WI38 (cell line): ENCODE data around the gene S100A13.
"Not testable (repeated sequence)": the region's sequence is repeated elsewhere in the genome, so short reads cannot be mapped to it uniquely, and the experiment has no call there.

ENCODE experiments used
- H3K4me3 ChIP-seq: 2 replicates; pipeline ENCODE4 v1.5.1; 2011; ENCODE audit warnings: low read depth, mild to moderate bottlenecking, control low read depth, low read length
- TF ChIP-seq, protein P1 (sequence below): IDR thresholded peaks from 2 replicates; pipeline ENCODE4 v1.5.1; 2012; ENCODE audit warnings: low read depth, mild to moderate bottlenecking, control low read depth, low read length

Gene S100A13

DNA sequence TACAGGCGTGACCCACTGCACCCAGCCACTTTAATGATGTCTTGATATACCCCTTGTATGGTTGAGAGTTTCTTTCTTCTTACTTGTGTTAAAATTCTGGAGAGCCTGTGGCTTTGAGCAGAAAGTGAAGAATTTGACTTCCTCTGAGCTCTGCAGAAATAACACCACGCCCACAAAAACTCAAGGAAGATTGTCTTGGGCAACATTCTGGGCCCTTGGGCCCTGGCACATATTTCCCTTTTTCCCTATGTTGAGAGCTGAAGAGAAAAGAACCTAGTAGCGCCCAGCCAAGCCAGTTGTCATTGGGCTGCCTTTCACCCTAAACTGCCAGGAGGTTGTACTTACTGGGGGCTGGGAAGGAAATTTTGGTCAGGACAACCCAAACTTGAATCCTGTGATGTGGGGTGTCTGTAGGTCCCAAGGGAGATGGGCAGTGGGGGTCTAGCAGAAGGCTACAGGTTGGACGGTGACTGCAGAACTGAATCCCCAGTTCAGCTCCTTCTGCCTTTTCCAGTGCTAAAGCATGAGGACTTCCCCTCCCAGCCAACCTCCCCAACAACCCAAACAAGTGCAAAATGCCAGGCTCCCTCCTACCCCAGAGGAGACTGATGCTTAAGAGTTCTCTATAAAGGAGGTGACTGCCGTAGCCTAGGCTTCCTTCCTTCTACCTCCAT lies 19.5 kb upstream of the S100A13 start:
- TF ChIP-seq, protein P1, sequence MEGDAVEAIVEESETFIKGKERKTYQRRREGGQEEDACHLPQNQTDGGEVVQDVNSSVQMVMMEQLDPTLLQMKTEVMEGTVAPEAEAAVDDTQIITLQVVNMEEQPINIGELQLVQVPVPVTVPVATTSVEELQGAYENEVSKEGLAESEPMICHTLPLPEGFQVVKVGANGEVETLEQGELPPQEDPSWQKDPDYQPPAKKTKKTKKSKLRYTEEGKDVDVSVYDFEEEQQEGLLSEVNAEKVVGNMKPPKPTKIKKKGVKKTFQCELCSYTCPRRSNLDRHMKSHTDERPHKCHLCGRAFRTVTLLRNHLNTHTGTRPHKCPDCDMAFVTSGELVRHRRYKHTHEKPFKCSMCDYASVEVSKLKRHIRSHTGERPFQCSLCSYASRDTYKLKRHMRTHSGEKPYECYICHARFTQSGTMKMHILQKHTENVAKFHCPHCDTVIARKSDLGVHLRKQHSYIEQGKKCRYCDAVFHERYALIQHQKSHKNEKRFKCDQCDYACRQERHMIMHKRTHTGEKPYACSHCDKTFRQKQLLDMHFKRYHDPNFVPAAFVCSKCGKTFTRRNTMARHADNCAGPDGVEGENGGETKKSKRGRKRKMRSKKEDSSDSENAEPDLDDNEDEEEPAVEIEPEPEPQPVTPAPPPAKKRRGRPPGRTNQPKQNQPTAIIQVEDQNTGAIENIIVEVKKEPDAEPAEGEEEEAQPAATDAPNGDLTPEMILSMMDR, result no peak

DNA sequence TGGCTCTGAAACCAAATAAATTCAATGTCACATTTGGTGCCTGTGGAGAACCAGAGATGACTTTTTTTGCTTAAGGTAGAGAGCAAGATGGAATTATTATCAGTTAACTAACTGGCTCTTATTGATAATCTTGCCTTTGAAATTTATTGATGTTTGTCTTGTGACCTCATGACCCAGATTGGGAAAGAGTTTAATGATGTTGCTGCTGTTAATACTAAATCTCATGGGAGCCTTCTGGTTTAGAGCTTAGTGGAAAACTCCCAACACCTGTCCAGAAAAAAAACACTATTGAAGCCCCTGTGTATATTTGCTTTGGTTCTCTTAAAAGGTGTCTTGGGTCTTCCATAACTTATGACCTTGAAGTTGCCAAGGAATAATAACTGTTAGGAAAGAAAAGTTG lies 16.5 kb upstream of the S100A13 start:
- TF ChIP-seq, protein P1, result no peak
- no peak overlapping the region for H3K4me3 ChIP-seq

More for the DNA sequence above, 19.5 kb upstream of the S100A13 start:
- no peak overlapping the region for H3K4me3 ChIP-seq

DNA sequence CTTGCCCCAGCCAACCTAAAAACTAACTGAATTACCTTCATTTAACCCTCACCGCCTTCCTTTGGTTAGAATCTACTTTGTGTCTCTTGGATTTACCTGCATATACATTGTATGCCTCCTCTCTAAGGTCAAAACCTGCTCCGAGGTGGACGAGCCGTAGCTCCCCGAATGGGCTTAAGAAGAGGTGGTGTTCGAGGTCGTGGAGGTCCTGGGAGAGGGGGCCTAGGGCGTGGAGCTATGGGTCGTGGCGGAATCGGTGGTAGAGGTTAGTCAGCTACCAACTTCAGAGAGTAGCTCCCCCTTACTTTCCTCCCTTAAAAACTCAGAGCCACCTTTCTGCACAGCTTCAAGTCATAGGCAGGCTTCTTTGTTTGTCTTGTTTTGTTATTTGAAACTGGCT lies 15.8 kb upstream of the S100A13 start:
- no peak overlapping the region for H3K4me3 ChIP-seq
- TF ChIP-seq, protein P1, result no peak

GRCh38 chr1:153642161-153642560 lies 14.9 kb upstream of the S100A13 start:
- no peak overlapping the region for H3K4me3 ChIP-seq
- TF ChIP-seq, protein P1, result no peak

GRCh38 chr1:153640861-153641260 lies 13.6 kb upstream of the S100A13 start:
- H3K4me3 ChIP-seq, result no peak overlapping the region
- TF ChIP-seq, protein P1, result no peak

GRCh38 chr1:153640213-153640612 lies 12.9 kb upstream of the S100A13 start:
- H3K4me3 ChIP-seq, result not testable (repeated sequence)

DNA sequence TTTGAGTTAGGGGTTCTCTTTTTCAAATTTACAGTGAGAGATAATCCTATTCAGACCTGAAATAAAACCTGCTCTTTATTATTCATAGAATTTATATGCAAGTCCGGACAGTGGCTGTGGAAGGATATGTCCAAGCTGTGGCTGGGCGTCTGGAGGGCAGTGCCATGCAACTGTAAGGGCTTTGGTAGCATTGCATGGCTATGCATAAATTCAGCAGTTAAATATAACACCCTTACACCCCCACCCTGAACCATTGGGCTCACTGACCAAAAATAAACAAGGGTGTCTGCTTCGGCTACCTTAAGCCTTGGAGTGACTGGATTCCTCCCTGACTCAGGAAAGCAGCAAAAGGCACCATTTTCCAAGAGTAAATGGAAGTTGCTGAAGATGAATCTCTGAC lies 12.0 kb upstream of the S100A13 start:
- H3K4me3 ChIP-seq, result no peak overlapping the region
- TF ChIP-seq, protein P1, result no peak

GRCh38 chr1:153638261-153638660 lies 11.0 kb upstream of the S100A13 start:
- TF ChIP-seq, protein P1, result no peak
- no peak overlapping the region for H3K4me3 ChIP-seq
